Activated naive CD4-positive, alpha-beta T cell treated with anti-CD3 and anti-CD28 coated beads, Interleukin-2, amount 10 ng/mL, durations not matched to agents 5 hours and 36 hours (primary cell): ENCODE measurements around the gene MYADM. TPM values are rescaled to one million over a fixed set of nuclear protein-coding genes. Genes with fewer than 3 reads are reported as not detected.

Experiments
- total RNA-seq, 2 experiments: library from RNA; stranded (reverse); gene quantifications; one replicate each; pipeline ENCODE4 v1.2.3, GENCODE V29; 2021

The MYADM gene, protein sequence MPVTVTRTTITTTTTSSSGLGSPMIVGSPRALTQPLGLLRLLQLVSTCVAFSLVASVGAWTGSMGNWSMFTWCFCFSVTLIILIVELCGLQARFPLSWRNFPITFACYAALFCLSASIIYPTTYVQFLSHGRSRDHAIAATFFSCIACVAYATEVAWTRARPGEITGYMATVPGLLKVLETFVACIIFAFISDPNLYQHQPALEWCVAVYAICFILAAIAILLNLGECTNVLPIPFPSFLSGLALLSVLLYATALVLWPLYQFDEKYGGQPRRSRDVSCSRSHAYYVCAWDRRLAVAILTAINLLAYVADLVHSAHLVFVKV
- 10 to 100 TPM; 91.4 to 99.9 TPM for total RNA-seq

GRCh38 chr19:53867225-53868090, at the start of gene MYADM:
MYADM (plus strand) TSS chr19:53867883; CDS start chr19:53873530, 5,647 bp downstream.

GRCh38 chr19:53824134-53824611, 43.5 kb upstream of the MYADM start, which contains the start of gene NLRP12:
NLRP12 (minus strand) TSS chr19:53824314; CDS start chr19:53824174, 140 bp downstream.

DNA sequence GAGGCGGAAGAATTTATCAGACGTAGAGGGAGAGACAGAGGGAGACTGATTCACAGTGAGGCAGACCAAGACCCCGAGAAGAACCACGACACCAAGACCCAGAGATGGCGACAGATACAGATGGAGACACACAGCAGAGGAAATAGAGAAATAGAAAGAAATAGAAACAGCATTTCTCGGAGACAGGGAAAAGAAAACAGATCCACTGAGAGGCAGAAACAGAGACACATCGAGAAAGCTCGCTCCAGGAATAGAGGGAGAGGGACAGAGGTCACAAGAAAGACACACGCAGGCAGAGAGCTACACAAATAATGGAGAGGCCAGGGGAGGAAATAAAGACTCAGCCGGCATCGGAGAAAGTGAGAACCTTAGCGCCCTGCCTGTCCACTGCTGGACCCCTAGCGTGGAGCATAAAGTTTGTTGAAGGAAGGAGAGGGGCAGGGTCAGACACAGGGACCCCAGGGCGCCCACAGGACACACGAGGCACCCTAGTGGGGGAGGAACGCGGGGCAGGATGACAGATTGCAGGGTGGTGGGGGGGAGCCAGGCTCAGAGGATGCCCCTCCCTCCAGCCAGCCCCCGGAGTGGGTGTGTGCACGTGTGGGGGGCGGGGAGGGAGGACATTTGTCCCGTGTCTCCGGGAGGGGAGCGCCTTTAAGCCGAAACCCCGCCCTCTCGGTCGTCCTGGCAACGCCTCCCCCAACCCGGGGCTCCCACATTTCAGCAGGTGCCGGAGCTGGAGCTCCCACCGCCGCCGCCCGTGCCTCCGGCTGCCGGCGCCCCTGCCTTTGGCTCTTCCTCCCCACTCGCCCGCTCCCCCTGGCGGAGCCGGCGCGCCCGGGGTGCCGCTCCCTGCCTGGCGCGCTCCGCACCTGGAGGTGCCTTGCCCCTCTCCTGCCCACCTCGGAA, 14.1 kb downstream of the MYADM start, which contains the start of gene PRKCG:
Gene PRKCG (plus strand): TSS at position 716 of the 909 bp plus-strand sequence. CDS start 298 bp downstream, outside the sequence.

DNA sequence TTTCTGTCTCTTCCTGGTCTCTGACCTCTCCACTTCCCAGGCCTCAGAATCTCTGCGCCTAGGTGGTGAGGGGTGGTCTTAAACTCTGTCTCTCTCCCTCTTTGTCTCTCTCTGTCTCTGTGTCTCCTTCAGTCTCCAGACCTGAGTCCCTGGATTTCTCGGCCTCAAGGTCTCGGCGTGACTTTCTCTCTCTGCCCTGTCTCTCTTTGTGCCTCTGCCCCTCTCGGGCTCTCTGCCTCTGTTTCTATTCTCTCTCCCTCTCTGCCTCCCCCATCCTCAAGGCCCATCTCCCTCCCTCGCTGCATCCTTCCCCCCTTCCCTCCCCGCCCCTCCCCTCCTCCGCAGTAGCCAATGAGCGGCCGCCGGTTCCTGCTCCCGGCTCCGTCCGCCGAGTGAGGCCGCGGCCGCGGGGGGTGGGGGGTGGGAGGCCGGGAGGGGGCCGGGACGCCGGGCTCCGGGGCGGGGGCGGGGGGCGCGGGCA, 41.3 kb downstream of the MYADM start, which contains the start of gene CACNG7:
Gene CACNG7 (plus strand): TSS at position 344 of the 481 bp plus-strand sequence. CDS start 3,554 bp downstream, outside the sequence.

Other genes with a start within 250 kb of the MYADM start
- gene DPRX, start 235.9 kb upstream of the MYADM start, total RNA-seq = not detected
- gene NLRP12, start 43.6 kb upstream of the MYADM start, total RNA-seq = not detected
- gene PRKCG, start 14.3 kb downstream of the MYADM start, total RNA-seq = under 1 TPM in 1 of 2 experiments, not detected in 1; 0.20 TPM
- gene CACNG7, start 41.4 kb downstream of the MYADM start, total RNA-seq = not detected
- gene CACNG8, start 95.1 kb downstream of the MYADM start, total RNA-seq = not detected
- not detected for gene CACNG6, start 123.8 kb downstream of the MYADM start, total RNA-seq
- gene VSTM1, start 196.0 kb downstream of the MYADM start, total RNA-seq = not detected
- gene TARM1, start 213.5 kb downstream of the MYADM start, total RNA-seq = not detected
- under 1 TPM in 1 of 2 experiments, not detected in 1; 0.23 TPM for gene OSCAR, start 232.9 kb downstream of the MYADM start, total RNA-seq
- 100 to 1,000 TPM; 121 TPM for gene NDUFA3, start 235.0 kb downstream of the MYADM start, total RNA-seq
- gene TFPT, start 247.8 kb downstream of the MYADM start, total RNA-seq = 10 to 100 TPM; 42.4 to 46.4 TPM
- 10 to 100 TPM; 63.1 to 68.3 TPM for gene PRPF31, start 247.9 kb downstream of the MYADM start, total RNA-seq